ENCODE measurements around the gene GPR137.
A peak's percentile ranks its signal among the peaks of the same experiment; 100 is the strongest.

Gene GPR137

DNA sequence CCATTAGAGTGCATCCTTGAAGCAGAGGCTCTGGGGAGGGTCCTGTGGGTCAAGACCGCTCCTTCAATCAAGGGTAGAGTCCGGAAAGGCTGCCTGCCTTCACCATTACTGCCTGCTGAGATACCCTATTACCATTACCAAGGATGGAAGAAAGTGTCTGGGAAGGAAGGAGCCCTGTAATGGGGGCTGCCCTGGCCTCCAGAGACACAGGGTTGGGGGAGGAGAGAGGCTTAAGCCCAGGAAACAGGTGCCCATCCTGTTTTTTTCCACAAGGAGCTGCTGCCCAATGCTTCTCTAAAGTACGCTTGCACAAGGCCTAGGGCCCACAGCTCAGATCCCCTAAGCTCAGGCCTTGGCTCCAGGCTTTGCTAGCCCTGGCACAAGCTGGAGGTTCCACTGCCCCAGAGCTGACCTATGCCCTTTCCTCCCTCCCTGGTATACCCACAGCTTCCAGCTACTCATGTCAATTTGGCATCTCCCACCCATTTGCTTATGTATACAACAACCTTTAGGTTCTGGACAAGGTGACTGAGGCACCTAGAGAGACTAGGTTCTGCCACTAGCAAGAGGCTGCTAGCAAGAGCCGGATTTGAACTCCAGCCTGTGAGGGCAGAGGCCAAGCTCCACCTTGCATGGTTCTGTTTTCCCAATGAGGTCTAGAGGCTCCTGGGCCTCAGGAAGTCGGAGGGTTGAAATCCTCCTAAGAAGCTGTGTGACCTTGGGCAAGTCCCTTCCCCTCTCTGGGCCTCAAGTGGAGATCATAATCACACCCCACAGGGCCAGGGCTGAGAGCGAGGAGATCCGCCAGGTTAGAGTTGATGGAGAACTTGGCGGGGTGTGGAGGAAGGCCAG, 35.9 kb upstream of the GPR137 start:
- no peak for DNase-seq

DNA sequence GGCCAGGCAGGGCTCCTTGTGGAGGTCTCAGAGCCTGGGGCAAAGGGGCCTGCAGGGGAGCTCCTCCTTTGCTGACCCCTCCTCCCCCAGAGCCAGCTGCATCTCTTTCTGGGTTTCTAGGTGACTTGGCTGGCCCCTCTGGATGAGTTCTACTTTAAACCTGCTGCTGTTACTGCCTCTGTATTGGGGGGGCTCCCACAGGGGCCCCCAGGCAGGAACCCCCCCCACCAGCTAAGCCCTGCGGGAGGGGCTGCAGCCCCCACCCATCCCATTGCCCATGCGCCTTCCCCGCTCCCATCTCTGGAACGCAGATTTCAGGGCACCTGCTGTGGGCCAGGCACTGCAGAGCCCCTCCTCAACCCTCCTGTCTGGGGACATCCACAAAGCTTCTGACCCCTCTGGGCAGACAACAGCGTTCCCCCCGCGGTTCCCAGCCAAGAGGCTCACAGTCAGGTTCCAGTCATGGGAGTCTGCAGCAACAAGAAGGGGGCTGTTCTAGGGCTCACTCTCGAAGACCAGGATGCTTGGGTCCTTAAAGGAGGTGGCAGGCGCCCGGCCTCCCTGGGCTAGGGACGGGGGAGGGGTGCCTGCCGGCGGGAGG, 35.1 kb upstream of the GPR137 start:
- DNase-seq = peak in 1 of 2 experiments; percentile 33

DNA sequence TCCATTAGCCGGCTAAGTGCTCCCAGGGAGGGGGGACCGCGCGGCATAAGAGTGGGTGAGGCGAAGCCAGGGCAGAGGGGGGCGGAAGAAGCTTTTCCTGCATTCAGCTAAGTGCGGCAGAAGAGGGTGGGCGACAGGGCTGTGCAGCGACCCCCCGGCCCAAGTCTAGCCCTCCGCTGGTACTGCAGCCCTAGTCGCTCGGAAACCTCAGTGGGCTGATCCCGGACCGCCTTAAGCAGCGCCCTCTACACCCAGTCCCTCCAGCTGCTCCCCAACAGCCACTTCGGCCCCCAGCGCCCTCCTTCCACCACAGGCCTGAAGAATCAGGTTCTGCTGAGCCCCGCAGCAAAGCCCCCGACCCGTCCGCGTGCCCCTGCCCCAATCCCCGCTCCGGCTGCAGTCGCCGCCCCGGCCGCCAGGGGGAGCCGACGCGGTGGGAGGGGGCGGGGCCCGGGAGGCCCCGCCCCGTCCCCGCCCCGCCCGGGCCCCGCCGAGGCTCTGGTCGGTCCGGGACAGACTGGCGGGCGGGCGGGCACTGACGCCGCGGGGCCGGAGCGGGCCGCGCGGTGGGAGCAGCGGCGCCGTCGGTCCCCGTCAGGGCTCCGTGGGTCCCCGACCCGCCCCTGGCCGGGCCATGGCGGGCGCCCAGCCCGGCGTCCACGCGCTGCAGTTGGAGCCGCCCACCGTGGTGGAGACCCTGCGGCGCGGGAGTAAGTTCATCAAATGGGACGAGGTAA, 34.5 kb upstream of the GPR137 start, which contains the start of gene PLCB3:
PLCB3 (plus strand) TSS at position 515 of the 737 bp plus-strand sequence; CDS start at position 635, 120 bp downstream.
- peak in 1 of 2 experiments; percentile 14 for DNase-seq

DNA sequence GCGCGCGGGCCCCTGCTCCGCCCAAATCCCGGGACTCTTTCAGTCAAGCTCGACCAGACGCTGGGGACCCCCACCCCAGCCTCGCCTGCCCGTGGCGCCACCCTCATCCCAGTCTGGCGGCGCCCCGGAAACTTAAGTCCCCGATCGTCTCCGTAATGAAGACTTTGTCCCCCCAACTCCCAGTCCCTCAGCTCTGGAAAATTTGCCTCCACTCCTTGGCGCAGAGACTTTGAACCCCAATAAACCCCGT, 34.0 kb upstream of the GPR137 start:
- DNase-seq = no peak

DNA sequence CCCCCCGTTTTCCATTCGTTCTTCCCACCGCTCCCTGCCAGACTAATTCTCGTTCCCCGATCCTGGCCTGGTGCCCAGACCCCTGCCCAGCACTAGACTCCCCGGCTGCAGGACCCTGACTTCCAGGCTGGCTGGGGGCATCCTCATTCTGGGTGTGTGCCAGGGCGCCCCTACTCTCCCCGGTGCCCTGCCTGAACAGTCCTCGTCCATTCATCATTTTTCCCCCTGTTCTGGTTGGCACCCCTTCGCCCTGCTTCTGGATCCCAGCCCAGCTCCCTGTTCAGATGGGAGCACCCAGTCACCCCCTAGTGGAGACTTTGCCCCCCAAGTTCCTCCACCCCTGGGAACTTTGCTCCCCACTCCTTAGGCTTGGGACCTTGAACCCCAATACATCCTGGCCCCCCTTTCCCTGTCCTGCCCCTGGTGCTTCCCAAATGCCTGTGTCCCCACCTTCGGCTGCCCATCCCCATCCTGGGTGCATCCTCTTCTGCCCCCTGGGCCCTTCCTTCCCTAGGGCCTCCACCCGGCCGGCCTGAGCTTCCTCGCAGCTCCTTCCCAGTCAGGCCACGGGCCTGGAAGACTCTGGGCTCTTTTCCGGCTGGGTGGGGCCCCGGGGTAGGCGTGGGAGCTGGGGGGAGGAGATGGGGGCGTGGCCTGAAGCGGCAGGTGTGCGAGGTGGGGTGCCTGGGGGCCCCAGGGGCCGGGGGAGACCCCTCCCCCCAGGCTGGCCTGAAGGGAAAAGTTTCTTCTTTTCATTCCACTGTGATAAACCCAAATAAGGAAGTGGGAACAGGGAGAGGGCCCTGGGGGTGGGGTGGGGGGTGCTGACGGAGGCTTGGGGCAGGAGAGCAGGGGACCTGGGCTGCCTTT, 33.4 kb upstream of the GPR137 start:
- no peak for DNase-seq

DNA sequence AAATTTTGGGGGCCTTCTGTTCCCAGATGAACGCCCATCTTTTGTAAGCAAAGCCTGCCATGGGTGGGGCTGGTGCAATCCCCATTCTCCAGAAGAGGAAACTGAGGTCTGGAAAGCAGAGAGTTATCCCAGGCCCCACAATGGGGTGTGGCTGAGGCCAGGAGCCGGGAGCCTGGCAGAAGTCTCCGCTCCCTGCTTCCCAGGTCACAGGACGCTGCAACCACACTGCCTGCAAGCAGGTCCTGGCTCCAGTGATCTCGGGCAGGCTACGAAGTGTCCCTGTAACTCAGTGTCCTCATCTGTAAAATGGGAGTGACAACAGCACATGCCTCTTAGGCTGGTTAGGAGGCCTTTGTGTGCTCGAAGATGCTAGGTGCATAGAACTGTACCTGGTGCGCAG, 32.6 kb upstream of the GPR137 start:
- no peak for DNase-seq

DNA sequence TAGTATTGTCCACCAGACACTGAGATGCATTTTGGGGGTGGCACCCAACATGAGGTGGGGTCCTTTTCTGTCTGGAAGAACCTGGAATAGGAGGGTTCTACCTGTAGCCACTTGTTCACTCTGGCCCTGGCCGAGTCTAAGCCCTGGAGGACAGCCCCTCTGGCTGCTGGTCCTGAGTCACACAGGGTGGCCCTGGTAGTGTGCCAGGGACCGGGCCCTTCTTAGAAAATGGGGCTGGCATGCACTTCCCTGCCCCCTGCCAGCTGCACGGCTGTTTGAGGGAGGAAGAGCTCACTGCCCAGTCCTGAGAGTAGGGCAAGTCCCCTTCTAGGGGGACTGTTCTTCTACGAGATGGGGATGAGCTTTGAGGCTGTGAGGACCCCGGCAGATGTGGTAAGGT, 32.2 kb upstream of the GPR137 start:
- DNase-seq = no peak

DNA sequence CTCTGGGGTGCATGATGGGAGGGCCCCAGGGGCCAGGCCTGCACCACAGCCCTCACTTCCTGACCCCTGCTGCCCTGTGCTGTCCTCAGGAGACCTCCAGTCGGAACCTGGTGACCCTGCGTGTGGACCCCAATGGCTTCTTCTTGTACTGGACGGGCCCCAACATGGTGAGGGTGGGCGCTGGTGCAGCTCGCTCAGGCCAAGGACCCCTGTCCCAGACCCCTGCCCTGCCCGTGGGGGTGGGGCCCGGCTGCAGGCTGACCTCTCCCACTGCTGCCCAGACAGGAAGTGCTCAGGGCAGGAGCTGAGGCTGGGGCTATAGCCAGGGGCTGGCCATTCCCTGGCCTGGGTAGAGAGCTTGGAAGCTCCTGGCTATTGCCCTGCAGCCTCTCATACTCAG, 31.3 kb upstream of the GPR137 start:
- DNase-seq = no peak

DNA sequence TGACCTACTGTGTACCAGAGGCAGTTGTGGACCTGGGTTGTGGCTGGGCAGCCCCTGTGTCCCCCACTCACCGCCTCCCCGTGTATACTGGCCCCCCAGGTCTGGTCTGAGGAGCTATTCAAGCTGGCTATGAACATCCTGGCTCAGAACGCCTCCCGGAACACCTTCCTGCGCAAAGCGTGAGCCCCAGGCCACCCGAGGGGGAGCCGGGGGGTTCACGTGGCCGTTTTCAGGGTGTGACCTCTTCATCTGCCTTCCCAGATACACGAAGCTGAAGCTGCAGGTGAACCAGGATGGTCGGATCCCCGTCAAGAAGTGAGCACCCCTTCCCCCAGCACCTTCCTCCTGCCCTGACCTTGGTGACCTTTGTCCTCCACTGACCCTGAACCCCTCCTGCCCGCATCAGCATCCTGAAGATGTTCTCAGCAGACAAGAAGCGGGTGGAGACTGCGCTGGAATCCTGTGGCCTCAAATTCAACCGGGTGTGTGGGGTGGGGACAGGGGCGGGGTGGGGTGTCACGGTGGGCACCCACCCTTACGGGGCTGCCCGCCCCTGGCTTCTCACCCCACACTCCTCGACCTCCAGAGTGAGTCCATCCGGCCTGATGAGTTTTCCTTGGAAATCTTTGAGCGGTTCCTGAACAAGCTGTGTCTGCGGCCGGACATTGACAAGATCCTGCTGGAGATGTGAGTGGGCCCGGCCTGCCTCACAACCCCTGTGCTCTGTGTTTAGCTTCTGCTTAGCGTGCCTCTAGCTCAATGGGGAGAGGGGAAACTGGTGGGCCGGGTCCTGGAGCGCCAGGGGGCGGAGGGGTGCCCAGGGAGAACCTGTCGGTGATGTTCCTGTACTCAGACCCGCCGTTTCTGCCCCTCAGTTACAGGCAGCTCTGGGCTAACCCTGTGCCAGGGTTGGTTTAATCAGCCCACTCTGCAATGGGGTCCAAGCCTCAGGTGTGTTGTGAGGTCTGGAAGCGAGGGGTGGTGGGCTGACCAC, 30.2 kb upstream of the GPR137 start:
- DNase-seq = no peak

DNA sequence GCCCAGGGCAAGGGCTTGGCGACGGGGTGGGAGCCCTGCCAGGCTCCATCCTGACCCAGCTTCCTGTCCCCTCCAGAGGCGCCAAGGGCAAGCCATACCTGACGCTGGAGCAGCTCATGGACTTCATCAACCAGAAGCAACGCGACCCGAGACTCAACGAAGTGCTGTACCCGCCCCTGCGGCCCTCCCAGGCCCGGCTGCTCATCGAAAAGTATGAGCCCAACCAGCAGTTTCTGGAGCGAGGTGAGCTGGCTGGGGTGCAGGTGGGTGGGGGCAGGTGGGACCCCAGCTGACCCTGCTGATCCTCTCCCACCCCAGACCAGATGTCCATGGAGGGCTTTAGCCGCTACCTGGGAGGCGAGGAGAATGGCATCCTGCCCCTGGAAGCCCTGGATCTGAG, 29.3 kb upstream of the GPR137 start:
- no peak for DNase-seq

DNA sequence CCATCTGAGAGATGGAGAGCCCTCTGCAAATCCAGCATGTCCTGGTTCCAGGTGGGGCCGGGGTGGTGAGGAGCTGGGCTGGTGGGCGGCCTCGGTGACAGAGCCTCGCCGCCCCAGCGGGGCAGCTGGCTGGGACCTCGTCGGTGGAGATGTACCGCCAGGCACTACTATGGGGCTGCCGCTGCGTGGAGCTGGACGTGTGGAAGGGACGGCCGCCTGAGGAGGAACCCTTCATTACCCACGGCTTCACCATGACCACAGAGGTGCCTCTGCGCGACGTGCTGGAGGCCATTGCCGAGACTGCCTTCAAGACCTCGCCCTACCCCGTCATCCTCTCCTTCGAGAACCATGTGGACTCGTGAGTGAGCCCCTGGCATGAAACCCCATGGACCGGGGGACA, 27.3 kb upstream of the GPR137 start:
- DNase-seq = no peak

DNA sequence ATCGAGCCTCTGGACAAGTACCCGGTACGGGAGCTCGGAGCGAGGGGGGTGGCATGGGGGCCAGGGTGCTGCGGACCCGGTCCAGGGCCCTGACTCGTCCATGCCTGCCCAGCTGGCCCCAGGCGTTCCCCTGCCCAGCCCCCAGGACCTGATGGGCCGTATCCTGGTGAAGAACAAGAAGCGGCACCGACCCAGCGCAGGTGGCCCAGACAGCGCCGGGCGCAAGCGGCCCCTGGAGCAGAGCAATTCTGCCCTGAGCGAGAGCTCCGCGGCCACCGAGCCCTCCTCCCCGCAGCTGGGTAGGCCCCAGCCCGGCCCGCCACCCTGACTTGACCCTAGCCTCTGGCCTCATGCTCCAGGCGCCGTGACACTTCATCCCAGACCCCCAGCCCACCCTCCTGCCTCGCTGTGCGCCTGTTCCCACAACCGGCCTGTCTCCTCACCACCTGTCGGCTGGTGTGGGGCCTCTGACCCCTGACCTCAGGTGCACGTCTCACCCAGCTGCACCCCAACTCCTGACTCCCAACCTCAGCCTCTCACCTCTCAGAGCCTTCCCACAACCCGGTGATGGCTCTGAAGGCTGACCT, 26.6 kb upstream of the GPR137 start:
- no peak for DNase-seq

DNA sequence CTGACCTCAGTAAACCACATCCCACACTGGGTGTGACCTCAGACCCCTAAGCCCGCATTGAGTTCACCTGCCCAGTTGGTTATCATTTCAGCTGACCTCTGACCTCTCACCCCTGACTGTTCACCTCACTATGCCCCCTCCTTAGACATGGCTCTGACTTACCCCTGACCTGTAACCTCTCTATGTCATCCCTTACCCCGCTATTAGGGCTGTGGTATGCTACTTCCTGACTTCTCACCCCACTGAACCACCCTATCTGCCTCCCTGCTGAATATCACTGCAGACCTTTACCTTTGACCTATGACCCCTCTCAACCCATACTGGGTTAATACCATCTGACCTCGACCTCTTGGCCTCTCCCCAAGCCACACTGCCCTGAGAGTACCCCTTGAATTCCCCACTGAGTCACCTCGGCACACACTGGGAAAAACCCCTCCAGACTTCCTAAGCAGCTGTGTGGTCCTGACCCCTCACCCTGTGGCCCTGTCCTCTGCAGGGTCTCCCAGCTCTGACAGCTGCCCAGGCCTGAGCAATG, 26.0 kb upstream of the GPR137 start:
- no peak for DNase-seq

DNA sequence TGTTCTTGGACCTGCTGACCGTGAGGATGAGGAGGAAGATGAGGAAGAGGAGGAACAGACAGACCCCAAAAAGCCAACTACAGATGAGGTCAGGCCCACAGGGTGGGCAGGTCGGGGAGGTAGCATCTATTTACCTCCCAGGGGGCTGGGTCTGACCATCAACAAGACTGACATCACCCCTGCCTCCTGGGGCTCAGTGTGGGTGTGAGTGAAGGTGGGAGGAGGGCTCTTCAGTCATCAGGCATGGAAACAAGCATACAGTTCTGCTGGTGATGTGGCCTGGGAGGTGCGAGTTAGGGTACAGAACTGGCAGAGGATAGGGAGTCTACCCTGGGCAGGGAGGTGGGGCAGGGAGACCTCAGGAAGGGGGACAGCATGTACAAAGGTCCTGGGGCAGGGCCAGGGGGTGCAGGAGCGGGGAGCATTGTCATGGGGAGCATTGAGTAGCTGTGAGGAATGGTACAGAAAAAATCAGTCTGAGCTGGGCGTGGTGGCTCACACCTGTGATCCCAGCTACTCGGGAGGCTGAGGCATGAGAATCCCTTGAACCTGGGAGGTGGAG, 25.4 kb upstream of the GPR137 start:
- no peak for DNase-seq

DNA sequence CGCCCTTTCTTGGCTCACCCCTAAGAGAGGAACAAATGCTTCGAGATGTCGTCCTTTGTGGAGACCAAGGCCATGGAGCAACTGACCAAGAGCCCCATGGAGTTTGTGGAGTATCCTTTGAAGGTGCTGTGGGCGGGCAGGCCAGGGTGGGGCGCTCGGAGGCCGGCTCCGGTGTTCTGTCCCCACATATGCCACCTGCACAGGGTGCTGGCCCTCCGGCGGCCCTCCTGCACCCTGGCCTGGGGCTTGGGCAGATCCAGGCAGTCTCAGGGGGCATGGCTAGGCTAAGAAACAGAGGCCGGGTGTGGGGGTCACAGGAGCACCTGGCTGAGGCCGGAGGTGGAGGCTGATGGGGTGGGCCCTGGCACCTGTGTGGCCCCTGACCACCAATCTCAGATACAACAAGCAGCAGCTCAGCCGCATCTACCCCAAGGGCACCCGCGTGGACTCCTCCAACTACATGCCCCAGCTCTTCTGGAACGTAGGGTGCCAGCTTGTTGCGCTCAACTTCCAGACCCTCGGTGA, 24.0 kb upstream of the GPR137 start:
- DNase-seq = no peak

DNA sequence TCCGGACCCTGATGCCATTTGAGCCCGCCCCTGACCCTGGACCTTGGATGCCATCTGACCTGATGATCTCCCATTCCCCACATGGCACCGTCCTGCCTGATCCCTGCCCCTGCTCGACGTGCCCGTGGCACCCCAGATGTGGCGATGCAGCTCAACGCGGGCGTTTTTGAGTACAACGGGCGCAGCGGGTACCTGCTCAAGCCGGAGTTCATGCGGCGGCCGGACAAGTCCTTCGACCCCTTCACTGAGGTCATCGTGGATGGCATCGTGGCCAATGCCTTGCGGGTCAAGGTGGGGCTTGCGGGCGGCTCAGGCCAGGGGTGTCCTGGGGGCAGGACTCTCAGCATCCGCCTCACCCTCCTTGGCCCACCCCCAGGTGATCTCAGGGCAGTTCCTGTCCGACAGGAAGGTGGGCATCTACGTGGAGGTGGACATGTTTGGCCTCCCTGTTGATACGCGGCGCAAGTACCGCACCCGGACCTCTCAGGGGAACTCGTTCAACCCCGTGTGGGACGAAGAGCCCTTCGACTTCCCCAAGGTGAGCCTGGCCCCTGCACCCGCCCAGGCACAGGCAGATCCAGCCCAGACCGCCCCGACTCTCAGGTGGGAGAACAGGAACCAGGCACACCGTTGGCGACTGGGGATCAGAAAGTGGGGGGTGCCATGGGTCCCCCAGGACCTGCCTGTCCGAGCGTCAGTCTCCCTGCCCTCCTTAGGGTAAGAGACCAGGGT, 23.2 kb upstream of the GPR137 start:
- DNase-seq = no peak

DNA sequence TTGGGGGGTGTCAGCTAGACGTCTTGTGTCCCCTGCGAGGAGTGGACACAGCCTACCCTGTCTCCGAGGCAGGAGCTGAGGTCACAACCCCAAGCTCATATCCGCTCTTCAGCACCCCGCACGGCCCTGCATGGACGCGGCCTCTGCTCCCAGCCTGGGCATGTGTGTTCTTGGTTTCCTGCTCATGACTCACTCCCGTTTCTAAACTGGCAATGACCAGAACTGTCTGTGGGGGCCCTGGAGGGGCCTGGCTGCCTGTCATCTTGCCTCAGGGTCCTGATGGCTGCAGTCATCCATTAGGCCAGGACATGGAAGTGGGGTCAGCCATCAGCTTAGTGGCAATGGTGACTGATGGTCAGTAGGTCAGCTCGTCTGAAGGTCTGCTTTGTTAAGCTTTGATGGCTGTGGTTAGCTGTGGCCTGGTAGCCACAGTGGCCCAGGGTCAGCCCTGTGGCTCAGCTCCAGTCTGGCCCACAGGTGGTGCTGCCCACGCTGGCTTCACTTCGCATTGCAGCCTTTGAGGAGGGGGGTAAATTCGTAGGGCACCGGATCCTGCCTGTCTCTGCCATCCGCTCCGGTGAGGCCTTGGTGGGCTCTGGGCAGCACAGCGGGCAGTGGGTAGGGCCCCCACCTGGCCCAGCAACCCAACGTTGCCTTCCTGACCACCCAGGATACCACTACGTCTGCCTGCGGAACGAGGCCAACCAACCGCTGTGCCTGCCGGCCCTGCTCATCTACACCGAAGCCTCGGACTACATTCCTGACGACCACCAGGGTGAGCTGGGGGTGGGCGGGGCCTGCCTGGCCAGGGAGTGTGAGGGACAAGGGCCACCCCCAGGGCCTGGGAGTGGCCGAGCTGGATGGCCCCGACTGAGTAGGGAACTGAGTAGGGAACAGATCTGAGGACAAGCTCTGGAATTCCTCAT, 22.4 kb upstream of the GPR137 start:
- DNase-seq = no peak

DNA sequence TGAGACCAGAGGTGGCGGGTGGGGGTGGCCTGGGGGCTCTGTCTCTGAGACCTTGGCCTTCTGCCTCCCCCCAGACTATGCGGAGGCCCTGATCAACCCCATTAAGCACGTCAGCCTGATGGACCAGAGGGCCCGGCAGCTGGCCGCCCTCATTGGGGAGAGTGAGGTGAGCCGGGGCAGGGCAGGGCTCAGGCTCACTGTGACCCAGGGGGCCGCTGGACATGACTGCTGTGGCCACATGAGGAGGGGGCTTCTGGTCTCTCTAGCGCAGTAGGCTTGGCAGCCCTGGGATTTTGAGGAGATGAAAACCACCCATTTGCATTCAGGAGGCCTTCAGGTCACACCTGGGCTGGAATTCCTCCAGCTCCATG, 21.7 kb upstream of the GPR137 start:
- DNase-seq = no peak

DNA sequence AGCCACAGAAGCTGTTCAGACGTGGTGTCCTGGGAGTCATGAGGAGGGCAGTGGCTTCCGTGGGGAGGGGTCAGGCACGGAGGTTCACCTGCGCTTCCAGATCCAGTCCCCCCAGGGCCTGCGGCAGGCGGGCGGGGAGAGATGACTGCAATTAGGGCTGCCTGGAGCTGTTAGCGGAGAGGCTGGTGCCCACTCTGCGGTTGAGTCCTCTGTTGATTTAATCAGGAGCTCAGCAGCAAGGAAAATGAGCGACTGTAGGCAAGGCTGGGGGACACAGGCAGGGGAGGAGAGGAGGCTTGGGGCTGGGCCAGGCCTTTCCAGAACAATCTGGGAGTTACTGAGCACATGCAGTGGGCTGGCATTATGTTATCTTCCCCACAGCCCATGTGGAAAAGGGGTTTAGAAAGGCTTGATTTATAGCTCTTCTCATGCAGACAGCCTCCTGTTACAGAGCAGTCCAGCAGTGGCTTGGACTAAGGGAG, 21.2 kb upstream of the GPR137 start:
- DNase-seq = no peak

Measured in NCI-H187 (cell line).